T follicular helper cell (primary cell): ENCODE results near the gene CDKN1C.

Experiments used
- DNase-seq: peaks from one replicate; pipeline ENCODE4 v3.0.0-alpha.2; 2020; ENCODE audit warnings: low read depth
- total RNA-seq, 2 experiments: gene quantifications; one replicate each; lab custom pipeline; 2026; lab: John Stamatoyannopoulos, UW

The CDKN1C gene
- 0.39 to 2.3 reads per million in 2 experiments for total RNA-seq

DNA sequence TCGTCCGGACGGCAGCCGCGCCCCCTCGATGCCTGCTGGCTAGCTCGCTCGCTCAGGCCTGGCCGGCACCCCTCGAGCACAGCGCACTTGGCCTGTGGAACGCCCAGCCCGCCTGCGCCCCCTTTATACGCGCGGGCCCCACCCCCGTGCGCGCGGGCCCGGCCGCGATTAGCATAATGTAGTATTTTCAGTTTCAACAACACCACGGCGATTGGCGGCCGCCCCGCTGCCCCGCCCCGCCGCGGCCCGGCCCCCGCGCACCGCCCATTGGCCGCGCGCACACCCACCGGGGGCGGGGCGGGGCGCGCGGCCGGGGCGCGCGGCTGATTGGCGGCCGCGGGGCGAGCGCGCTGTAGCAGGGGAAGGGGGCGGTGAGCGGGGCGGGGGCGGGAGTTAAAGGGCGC is at the start of gene CDKN1C:
CDKN1C (minus strand) TSS at position 98 of the 404 bp plus-strand sequence. CDS start 319 bp downstream, outside the sequence.
- DNase-seq: peak; percentile 78

DNA sequence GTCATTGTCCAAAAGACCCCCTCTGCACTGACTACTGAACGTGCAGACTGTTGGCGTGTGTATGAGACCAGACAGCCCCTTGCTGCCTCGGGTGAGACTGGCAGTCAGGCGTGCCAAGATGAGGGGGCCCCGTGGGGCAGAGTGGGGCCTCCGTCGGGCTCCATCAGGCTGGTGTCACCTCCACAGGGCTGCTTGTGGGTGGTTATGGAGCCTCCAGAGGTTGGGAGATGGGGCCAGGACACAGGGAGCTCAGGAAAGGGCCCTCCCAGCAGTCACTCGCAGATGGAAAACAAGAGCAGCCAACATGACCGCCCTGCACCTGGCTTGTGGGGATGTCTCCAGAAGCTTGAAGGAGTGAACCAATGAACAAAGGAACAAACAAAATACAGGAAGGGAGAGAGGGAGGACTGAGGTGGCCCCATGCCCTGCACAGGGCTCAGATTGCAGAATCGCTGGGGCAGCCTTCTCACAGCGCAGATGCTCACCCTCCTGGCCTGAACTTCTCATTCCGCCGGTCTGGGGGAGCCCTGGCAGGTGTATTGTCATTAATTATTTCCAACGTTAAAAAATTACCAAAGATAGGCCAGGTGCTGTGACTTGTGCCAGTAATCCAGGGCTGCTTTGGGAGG is 49.1 kb upstream of the CDKN1C start:
- DNase-seq: no peak

DNA sequence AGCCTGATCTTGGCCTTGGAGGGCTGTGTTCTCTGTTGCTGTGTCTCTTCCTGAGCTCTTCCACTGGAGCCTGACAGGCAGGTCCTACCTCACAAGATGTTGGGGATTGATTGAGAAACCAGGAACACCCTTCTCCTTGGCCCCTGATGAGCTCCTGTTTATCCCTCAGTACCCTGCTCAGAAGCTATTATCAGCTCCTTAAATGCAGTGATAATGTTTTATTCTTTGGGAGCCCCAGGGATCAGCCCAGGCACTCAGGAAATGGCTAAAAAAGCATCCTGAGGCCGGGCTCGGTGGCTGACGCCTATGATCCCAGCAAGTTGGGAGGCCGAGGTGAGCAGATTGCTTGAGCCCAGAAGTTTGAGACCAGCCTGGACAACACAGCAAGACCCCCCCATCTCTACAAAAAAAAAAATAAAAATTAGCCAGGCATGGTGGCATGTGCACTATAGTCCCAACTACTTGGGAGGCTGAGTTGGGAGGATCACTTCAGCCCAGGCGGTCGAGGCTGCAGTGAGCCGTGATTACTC is 48.5 kb upstream of the CDKN1C start:
- no peak for DNase-seq

DNA sequence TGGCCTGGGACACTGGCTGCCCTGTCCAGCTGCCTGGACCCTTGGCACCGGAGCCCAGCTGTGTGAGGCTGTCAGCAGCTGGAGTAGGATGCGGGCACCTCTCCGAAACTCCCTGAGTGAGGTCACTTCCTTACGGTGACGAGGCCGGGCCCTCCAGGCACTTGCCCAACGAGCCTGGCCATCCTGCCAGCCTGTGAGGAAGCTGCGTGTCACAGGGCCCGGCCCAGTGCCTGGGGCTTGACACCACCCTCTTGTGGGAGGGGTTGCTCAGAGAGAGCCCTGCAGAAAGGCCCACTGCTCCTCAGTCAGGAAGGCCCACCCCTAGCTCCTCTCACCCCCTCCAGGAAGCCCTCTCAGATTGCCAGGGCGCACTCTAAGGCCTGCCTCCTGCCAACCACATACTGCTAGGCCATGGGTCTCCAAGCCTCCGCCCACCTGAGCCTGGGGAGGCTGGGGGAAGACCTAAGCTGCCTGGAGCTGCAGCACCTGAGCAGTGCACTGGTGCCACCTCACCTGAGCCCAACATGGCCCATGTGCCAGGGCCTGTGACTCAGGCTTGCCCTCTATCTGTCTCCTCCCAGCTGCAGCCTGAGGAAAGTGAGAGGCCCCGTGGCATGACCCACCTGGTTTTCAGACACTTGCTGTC is 47.9 kb upstream of the CDKN1C start:
- no peak for DNase-seq

DNA sequence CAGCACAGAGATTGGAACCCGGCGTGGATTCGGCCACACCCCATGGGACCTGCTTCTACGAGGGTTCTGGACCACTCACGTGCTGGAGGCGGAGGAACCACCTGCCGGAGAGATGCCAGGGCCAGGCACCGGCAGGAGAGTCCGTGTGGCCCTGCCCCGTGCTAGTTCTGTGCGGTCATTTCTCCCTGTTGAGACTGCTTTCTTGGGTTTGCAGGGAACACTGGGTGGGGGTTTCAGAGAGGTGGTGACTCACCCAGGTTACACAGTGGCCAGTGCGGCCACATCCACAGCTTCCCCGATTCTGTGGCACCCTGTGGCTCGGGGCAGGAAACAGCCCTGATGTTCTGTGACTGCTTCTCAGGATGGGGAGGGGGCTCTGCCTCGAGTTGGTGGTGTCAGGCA is 47.3 kb upstream of the CDKN1C start:
- DNase-seq: no peak

DNA sequence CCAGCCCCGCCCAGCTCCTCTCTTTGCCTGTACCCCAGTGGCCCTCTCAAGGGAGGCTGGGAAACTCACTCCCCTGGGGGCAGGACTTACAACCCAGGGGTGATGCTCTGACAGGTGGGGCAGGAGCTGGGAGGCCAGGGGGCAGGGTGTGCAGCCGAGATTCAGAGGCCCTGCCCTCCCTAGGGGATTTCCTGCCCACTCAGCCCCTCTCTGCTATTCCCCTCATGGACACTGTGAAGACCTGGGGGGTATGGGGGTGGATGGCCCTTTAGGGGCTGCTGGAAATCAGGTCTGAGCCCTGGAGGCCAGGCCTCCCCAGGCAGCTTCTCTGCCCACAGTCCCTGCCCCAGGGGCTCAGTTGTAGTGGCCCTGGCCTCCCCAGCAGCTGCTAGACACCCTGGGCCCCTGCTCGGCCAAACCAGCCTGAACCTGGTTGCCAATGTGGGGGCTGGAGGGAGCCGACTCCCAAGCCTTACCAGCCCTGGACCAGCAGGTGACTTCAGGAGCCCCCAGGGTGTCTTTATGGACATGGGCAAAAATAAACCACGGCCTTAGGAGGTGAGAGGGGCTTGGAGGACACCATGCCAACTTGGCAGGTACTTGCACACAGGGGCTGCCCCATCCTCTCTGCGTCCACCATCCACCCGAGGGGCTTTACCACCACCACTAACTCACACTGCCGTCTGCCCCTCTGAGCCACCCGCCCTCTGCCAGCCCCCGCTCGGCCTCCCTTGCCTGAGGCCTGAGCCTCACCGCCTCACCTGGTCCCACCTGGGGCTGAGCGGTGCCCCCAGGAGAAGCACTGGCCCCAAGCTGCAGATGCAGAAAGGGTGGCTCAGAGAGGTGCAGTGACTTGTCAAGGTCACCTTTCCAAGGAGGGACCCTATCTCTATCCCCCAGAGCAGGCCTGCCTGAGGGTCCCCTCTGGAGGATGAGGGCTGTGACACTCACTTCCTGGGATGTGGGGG is 46.5 kb upstream of the CDKN1C start:
- no peak for DNase-seq

DNA sequence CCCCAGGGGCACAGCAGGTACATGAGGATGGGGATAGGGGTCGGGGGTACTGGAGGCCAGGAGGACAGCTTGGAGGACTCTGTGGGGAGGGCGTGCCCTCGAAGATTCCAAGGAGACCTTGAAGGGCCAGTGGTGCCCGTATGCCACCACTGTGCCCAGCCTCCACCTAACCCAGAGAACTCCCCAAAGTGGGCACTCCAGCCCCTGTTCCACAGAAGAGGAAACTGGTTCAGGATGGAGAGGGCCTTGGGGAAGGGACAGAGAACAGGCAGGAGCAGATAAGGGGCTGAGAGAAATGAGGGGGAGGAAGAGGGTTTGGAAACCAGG is 45.8 kb upstream of the CDKN1C start:
- DNase-seq: no peak

DNA sequence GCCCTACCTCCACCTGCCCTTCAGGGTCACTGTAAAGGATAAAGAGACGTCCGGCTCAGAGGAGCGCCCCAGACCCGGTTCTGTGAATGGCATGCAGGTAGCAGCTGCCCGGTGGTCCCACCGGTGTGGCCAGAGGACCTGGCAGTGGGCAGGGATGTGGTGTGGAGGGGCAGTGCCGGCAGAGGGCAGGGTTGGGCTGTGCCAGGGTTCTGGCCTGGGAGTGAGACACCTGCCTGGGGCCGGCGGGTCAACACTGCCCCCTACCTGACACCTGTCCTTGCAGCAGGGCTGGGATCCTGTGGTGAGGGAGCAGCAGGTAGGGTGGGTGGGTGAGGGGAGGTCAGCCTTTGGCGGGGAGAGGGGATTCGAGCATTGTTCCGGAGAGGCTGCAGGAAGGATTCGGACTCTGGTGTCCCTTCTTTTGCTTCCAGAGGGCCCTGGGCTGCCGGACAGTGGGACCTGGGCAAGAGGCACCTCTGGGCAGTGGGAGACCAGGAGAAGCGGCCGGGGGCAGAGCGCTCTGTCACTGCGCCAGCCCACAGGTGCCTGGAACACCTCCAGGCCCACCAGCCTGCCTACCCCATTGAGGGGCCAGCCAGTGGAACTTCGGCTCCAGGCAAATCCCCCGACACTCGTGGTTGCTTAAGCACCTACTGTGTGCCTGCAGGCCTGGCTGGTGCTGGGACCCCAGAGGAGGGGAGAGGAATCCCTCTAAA is 45.3 kb upstream of the CDKN1C start:
- no peak for DNase-seq

DNA sequence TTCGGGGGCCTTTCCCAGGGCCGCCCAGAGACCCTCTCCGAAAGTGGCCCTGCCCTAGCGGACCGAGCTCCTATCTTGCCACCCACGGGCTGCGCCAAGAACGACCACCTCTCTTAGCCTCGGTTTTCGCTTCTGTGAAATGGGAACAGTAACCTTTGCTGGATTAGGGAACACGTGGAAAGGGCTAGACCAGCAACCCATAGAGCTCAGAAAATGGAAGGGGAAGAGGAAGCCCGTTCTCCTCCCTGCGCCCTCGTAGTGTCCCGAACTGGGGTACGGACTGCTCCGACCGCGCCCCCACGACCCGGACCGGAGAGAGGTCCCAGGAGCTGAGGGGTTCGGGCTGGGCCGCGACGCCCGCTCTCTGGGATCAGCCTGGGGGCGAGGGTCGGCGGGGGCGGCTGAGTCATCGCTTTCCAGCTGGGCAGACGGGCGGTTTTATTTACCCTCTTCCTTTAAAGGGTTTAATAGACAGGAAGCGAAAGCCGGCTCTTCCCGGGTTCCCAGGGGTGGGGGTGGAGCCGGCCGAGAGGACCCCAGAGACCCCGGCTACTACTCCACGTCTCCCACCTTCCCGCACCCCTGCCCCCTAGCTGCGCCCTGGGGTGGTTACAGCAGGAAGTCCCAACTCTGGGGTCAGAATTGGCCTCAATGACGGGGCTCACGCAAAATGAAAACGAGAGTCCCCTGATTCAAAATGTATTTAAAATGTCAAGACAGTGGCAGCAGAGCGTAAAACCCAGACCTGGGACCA is 44.6 kb upstream of the CDKN1C start:
- DNase-seq: no peak

DNA sequence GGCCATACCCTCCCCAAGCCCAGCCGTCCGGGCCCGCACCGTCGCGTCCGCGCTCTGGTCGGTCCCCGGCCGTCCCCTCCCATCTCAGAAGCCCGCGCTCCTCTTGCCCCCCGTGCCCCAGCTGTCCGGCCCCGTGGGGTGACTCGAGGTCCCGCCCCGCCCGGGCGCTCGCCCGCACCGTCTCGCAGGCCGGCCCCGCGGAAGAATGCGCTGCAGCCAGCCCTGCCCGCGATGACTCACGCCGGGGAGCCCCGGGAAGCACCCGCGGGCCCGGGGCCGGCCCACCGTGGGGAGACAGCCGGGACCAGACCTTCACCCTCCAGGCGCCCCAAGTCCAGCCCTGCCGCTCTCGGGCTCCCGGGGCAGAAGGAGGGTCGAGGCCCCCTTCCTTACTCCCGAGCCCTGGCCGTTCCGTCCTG is 44.0 kb upstream of the CDKN1C start:
- no peak for DNase-seq

DNA sequence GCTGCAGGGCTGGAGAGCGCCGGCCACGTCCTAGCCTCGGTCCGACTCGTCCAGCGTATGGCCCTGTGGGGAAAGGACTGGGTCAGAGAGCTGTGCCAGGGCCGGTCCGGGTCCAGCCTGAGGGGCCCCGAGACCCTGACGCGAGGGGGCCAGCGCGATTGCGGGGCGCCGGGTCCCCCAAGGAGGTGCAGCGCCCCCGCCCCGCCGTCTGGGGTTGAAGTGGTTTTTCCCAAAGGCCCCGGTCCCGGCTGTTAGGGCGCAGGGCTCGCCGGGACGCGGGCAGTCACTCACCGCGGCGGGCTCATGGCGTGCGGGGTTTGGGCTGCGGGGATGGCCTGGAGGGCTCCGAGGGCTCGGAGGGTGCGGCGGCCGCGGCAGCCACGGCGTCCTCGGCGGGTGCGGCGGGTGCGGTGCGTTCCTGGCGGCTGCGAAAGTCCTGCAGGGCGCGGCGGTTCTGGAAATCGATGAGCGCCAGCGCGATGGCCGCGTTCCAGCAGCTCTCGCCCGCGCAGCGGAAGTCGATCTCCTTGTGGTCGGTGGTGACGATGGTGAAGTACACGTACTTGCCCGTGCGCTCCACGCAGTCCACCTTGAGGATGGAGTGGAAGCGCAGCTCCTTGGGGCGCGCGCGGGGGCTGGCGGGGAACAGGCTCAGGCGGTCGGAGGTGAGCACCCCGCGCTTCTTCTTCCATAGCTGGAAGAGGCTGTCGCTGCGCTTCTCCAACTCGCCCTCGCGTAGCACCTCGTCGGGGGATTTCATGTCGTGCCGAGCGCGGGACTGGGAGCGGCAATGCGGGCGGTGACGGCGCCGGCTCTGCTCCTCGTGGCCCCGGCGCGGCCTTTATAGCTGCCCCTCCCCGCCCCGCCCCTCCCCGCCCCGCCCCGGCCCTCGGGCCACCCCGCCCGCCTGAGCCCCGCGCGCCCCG is 43.3 kb upstream of the CDKN1C start, which contains the start of gene PHLDA2:
PHLDA2 (minus strand) TSS at position 816 of the 926 bp plus-strand sequence; CDS start at position 760, 56 bp downstream.
- DNase-seq: peak; percentile 31

DNA sequence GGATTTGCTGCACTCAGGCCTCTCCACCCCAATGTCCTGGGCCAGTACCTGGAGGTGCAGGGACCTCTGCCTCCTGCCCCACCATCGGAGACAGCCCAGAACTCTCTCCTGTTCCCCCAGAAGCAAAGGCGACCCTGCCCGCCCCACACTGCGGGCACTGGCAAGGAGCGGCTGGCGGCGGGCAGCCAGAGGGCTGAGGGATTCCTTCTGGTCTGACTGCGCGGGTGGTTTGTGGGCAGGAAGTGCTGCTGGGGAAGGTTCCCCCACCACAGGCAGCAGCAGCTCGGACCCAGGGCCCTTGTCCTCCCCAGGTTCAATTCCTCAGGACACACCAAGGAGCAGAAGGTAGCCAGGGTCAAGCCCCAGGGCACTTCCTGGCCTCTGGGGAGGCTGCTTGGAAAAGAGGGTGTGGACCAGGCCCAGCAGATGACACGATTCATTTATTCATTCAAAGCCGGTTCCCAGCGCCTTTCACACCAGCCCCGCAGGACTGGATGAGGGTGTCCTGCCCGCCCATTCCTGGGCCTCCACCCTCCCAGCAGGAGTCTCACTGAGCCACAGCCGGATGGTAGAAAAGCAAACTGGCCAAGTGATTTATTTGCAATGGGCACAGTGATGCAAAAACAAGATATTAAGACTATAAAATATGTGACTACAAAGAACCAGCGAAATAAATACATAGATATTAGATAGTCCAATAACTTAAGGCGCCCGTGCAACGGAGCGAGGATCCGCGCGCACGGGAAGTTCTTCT is 42.5 kb upstream of the CDKN1C start:
- no peak for DNase-seq

DNA sequence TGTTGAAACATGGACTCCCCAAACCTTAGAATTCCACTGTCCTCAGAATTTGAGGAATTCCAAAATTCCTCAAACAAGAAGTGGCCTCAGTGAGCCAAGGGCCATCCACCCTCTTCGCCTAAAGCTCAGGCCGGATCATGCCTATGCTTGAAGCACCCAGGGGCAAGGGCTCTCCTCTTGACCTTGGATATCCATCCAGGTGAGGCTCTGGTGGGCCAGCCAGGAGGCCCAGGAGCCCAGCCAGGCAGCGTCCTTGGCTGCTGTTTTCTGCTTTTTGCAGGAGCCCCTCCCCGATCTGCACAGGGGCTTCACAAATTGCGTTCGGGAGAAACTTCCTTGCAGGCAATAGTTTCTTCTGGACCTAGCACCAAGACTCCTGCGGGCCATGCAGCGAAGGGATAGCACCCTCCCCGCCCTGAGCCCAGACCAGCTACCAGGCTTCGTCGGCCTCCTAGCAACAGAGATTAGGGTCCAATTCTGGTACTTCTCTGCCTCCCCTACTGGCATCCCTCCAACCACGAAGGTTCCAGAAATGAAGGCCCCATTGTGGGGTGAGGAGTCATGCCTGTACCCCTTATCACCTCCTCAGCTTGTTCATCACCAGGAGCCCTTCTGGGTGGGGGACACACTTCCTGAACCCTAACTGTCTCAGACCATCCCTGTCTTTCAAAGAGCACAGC is 41.7 kb upstream of the CDKN1C start:
- no peak for DNase-seq

DNA sequence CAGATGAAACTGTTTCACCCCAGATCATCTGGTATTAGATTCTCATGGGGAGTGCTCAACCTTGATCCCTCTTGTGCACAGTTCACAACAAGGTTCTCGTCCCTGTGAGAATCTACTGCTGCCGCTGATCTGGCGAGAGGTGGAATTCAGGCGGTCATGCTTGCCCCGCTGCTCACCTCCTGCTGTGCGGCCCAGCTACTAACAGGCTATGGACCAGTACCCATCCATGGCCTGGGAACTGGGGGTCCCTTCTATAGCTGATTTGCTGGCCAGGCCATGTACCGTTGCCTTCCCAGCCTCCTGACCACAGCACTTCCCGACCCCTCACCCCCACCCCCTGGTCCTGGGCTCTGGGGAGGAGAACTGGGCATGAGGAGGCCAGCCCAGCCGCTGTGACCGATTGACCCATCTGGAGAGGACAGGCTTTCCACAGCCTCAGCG is 41.1 kb upstream of the CDKN1C start:
- no peak for DNase-seq

DNA sequence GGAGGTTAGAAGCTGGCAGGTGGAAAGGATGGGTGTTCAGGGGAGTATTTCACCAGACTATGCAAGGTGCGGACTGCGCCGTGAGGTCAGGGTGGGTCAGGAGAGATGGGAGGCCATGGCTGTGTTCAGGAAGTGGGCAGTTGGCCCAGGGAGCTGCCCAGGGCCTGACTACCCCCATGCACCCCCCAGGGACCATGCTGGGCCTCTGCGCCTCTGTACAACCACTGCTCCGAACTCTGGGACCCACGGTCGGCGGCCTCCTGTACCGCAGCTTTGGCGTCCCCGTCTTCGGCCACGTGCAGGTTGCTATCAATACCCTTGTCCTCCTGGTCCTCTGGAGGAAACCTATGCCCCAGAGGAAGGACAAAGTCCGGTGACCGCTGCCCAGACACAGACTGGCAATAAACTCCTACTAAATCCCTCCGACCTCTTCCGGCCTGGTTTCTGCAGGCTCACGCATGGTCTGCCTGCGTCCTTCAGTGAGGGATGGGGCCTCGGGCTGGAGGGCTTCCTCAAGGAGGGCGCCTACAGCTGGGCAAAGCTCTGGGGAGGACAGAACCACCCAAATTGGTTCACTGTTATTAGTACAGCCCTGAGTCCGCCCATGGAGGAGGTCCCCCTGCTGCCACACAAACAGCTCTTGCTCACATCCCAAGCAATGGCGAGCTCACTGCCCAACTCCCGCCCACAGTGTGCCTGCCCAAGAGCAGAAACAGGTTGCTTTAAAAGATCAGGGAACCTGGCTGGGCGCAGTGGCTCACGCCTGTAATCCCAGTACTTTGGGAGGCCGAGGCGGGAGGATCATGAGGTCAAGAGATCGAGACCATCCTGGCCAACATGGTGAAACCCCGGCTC is 39.5 kb upstream of the CDKN1C start:
- no peak for DNase-seq

DNA sequence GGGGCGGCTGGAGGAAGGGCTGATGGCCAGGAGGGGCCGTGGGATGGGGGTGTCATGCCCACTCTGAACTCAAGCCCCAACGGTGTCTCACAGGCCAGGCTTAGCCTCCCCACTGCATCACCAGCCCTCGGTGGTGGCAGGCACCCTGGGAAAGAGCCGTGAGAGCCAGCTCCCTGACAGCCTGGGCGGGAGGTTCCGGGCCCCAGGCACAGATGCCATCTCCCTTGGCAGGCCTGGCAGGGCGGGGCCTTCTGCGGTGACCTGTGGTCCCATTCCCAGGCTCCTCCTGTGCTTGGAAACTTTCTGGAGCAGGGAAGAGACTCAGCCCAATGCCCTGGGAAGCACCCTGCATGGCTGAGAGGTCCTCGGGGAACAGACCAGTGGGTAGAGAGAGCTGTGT is 38.8 kb upstream of the CDKN1C start:
- DNase-seq: no peak
